ENCODE data around the gene MAP4. TPM values are rescaled to one million over a fixed set of nuclear protein-coding genes. Genes with fewer than 3 reads are reported as not detected.
A peak's percentile ranks its signal among the peaks of the same experiment; 100 is the strongest.

The MAP4 gene
- total RNA-seq, 1 experiment from 2014 or later, result 150 TPM

GRCh38 chr3:47910777-47911440 lies 105.3 kb downstream of the MAP4 start:
- no peak for TF ChIP-seq CTCF (IDR thresholded peaks at IDR 0.05; ENCODE audit: unreplicated experiment)
- intact Hi-C loops (cut with micrococcal nuclease; ENCODE audit: unreplicated experiment), result loop anchor here (5.0 to 10.0 kb wide), 2 partner anchors 41 to 74 kb away; no protein-coding TSS in a partner anchor
- H3K4me1 Mint-ChIP-seq (ENCODE audit: low read depth, unreplicated experiment), result peaks cover 32% of the 10 kb centered on the region
- DNase-seq, result peak; percentile 58
- BruUV-seq (replicated peaks), result TSS peak; percentile 35
- CTCF ChIA-PET, result interaction anchor here (1.1 kb wide), 1 partner anchor 79 kb away, joined by 3 read pairs; no protein-coding TSS in a partner anchor
- no peaks in the 10 kb centered on the region for H3K9me3 Mint-ChIP-seq (ENCODE audit: low read depth, unreplicated experiment)
- peaks cover 37% of the 10 kb centered on the region for H3K36me3 Mint-ChIP-seq (ENCODE audit: insufficient read depth, unreplicated experiment)
- H3K27ac Mint-ChIP-seq (ENCODE audit: unreplicated experiment), result peak overlapping the region; percentile 67
- no peaks in the 10 kb centered on the region for H3K27me3 Mint-ChIP-seq (ENCODE audit: unreplicated experiment)
- H3K4me3 Mint-ChIP-seq (ENCODE audit: low read depth, unreplicated experiment), result no peak overlapping the region

DNA sequence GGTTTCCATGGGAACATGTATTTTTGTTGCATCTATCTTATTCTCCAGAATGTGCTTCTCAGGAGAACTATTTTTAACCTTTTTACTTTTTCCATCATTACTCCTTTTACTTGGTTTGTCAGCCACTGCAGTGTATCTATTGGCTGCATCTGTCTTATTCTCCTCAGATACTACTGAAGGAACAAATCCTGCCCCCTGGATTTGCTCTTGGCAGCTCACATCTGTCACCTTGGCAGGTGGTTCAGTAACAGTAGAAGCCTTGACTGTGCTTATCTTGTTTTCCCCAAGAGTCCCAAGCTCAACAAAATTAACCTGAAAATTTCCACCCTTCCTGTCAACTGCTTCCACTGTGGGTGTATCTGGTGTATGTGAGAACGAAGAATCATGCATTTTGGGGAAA lies 106.0 kb downstream of the MAP4 start:
- Mint-ChIP-seq H3K4me1 (ENCODE audit: low read depth, unreplicated experiment) (peaks cover 32% of the 10 kb centered on the region), H3K27ac (ENCODE audit: unreplicated experiment) (peak overlapping the region; percentile 67), H3K36me3 (ENCODE audit: insufficient read depth, unreplicated experiment) (peaks cover 36% of the 10 kb centered on the region), H3K9me3 (ENCODE audit: low read depth, unreplicated experiment) (no peaks in the 10 kb centered on the region), H3K27me3 (ENCODE audit: unreplicated experiment) (no peaks in the 10 kb centered on the region), H3K4me3 (ENCODE audit: low read depth, unreplicated experiment) (no peak overlapping the region)
- no peak for TF ChIP-seq CTCF (IDR thresholded peaks at IDR 0.05; ENCODE audit: unreplicated experiment)
- BruUV-seq (replicated peaks), result no TSS peak
- CTCF ChIA-PET, result interaction anchor here (0.6 to 1.1 kb wide), 2 partner anchors 80 to 662 kb away, joined by 3 to 6 read pairs; no protein-coding TSS in a partner anchor
- no peak for DNase-seq
- intact Hi-C loops (cut with micrococcal nuclease; ENCODE audit: unreplicated experiment), result loop anchor here (5.0 to 10.0 kb wide), 2 partner anchors 42 to 75 kb away; no protein-coding TSS in a partner anchor

- no peak overlapping the region for H3K4me3 Mint-ChIP-seq (ENCODE audit: low read depth, unreplicated experiment)
- no peaks in the 10 kb centered on the region for H3K9me3 Mint-ChIP-seq (ENCODE audit: low read depth, unreplicated experiment)
- H3K36me3 Mint-ChIP-seq (ENCODE audit: insufficient read depth, unreplicated experiment), result peaks cover 29% of the 10 kb centered on the region
- DNase-seq, result peak; percentile 3
- H3K27me3 Mint-ChIP-seq (ENCODE audit: unreplicated experiment), result no peaks in the 10 kb centered on the region
- no TSS peak for BruUV-seq (replicated peaks)
- TF ChIP-seq CTCF (IDR thresholded peaks at IDR 0.05; ENCODE audit: unreplicated experiment), result no peak
- CTCF ChIA-PET, result no interaction called here
- intact Hi-C loops (cut with micrococcal nuclease; ENCODE audit: unreplicated experiment), result loop anchor here (5.0 to 10.0 kb wide), 2 partner anchors 43 to 75 kb away; no protein-coding TSS in a partner anchor
- peaks cover 32% of the 10 kb centered on the region for H3K4me1 Mint-ChIP-seq (ENCODE audit: low read depth, unreplicated experiment)
- H3K27ac Mint-ChIP-seq (ENCODE audit: unreplicated experiment), result no peak overlapping the region
These were observed 106.6 kb downstream of the MAP4 start for GRCh38 chr3:47909607-47910006.

- no TSS peak for BruUV-seq (replicated peaks)
These were observed 107.5 kb downstream of the MAP4 start for GRCh38 chr3:47908744-47909143.

More at GRCh38 chr3:47908744-47909143, 107.5 kb downstream of the MAP4 start:
- CTCF ChIA-PET, result interaction anchor here (1.2 kb wide), 1 partner anchor 9 kb away, joined by 5 read pairs; no protein-coding TSS in a partner anchor
- Mint-ChIP-seq H3K4me1 (ENCODE audit: low read depth, unreplicated experiment) (peaks cover 32% of the 10 kb centered on the region), H3K27ac (ENCODE audit: unreplicated experiment) (no peak overlapping the region), H3K36me3 (ENCODE audit: insufficient read depth, unreplicated experiment) (peaks cover 24% of the 10 kb centered on the region), H3K27me3 (ENCODE audit: unreplicated experiment) (no peaks in the 10 kb centered on the region), H3K4me3 (ENCODE audit: low read depth, unreplicated experiment) (no peak overlapping the region), H3K9me3 (ENCODE audit: low read depth, unreplicated experiment) (no peaks in the 10 kb centered on the region)
- no peak for TF ChIP-seq CTCF (IDR thresholded peaks at IDR 0.05; ENCODE audit: unreplicated experiment)
- DNase-seq, result no peak
- intact Hi-C loops (cut with micrococcal nuclease; ENCODE audit: unreplicated experiment), result no loop called here

Measured in Calu3 (cell line).